ENCODE data around the gene KIT.

Gene KIT

GRCh38 chr4:54676658-54677057 is 18.9 kb downstream of the KIT start:
- TF ChIP-seq ZFX (IDR thresholded peaks at IDR 0.05; ENCODE audit: borderline replicate concordance) = no peak
- TF ChIP-seq CTCF (IDR thresholded peaks at IDR 0.05) = no peak
- H3K27ac ChIP-seq = no peak overlapping the region

- no peak overlapping the region for H3K27ac ChIP-seq
Measured at GRCh38 chr4:54677416-54677815, 19.7 kb downstream of the KIT start.

GRCh38 chr4:54677853-54678650 is 20.3 kb downstream of the KIT start:
- H3K27ac ChIP-seq = no peak overlapping the region
- TF ChIP-seq ZFX (IDR thresholded peaks at IDR 0.05; ENCODE audit: borderline replicate concordance) = no peak
- TF ChIP-seq CTCF (IDR thresholded peaks at IDR 0.05) = no peak

More at GRCh38 chr4:54677416-54677815, 19.7 kb downstream of the KIT start:
- TF ChIP-seq CTCF (IDR thresholded peaks at IDR 0.05) = 0 out of 2 replicates have a peak, but pooled peaks have one; percentile 10
- no peak for TF ChIP-seq ZFX (IDR thresholded peaks at IDR 0.05; ENCODE audit: borderline replicate concordance)

GRCh38 chr4:54678826-54679225 is 21.1 kb downstream of the KIT start:
- TF ChIP-seq CTCF (IDR thresholded peaks at IDR 0.05) = no peak
- no peak for TF ChIP-seq ZFX (IDR thresholded peaks at IDR 0.05; ENCODE audit: borderline replicate concordance)
- H3K27ac ChIP-seq = no peak overlapping the region

GRCh38 chr4:54679813-54680212 is 22.1 kb downstream of the KIT start:
- TF ChIP-seq CTCF (IDR thresholded peaks at IDR 0.05) (no peak), ZFX (IDR thresholded peaks at IDR 0.05; ENCODE audit: borderline replicate concordance) (no peak)
- H3K27ac ChIP-seq = no peak overlapping the region

GRCh38 chr4:54683616-54684346 is 26.0 kb downstream of the KIT start:
- H3K27ac ChIP-seq = no peak overlapping the region
- TF ChIP-seq CTCF (IDR thresholded peaks at IDR 0.05) (peak; percentile 73), ZFX (IDR thresholded peaks at IDR 0.05; ENCODE audit: borderline replicate concordance) (no peak)

- H3K27ac ChIP-seq = no peak overlapping the region
- TF ChIP-seq CTCF (IDR thresholded peaks at IDR 0.05) (no peak), ZFX (IDR thresholded peaks at IDR 0.05; ENCODE audit: borderline replicate concordance) (no peak)
Measured at GRCh38 chr4:54685810-54686209, 28.1 kb downstream of the KIT start.

Data from 22Rv1 (cell line).